Gastrocnemius medialis (tissue), 4 donors: Measurements from ENCODE around the gene NCK2.

ENCODE experiments used
- CTCF ChIP-seq, 5 experiments: fragments of 450-650 bp in 3 of 5; fragments of 200-600 bp in 2 of 5; sonication (generic) in 2 of 5; IDR thresholded peaks in 4 of 5; conservative IDR thresholded peaks in 1 of 5; 1 replicate in 4 of 5; 2 replicates in 1 of 5; pipeline ENCODE4 v1.5.1; 2016 to 2019; ENCODE audit warnings: antibody characterized with exemption in 5 of 5, mild to moderate bottlenecking in 3 of 5, moderate library complexity in 3 of 5
- POLR2A ChIP-seq, 2 donors: fragments of 450-650 bp; IDR thresholded peaks; one replicate each; pipeline ENCODE4 v1.6.1; 2017; ENCODE audit warnings: antibody characterized with exemption in 2 of 2, mild to moderate bottlenecking in 2 of 2, moderate library complexity in 2 of 2

- TF ChIP-seq CTCF (IDR thresholded peaks at IDR 0.05 in 4 of 5, conservative IDR thresholded peaks at IDR 0.05 in 1 of 5) (no peak), POLR2A (IDR thresholded peaks at IDR 0.05) (no peak)
Observed at GRCh38 chr2:105866216-105867185, 121.8 kb downstream of the NCK2 start.
